ENCODE data around the gene SHKBP1.

- TF ChIP-seq CTCF (conservative IDR thresholded peaks at IDR 0.05; ENCODE audit: low read depth, low read length) (no peak), EZH2 (IDR thresholded peaks at IDR 0.05; ENCODE audit: low read length, unreplicated experiment) (no peak)
These were observed 15.5 kb downstream of the SHKBP1 start for GRCh38 chr19:40592170-40592569.

Measured in PC-3 (cell line).